Tibial artery (tissue), 4 donors: ENCODE data around the gene B3GAT3.

ENCODE experiments used
- DNase-seq, 2 donors: peaks; one replicate each; pipeline ENCODE4 v3.0.0-alpha.2; 2019
- H3K27ac ChIP-seq, 2 donors: fragments of 200-600 bp; sonication (generic) in 1 of 2; 1 replicate in 1 of 2; 2 replicates in 1 of 2; pipeline ENCODE4 v1.5.1; 2018 to 2019; ENCODE audit warnings: mild to moderate bottlenecking in 1 of 2
- H3K27me3 ChIP-seq, 2 donors: fragments of 200-600 bp; sonication (generic) in 1 of 2; one replicate each; pipeline versions ENCODE4 v1.5.1 to v1.6.0; 2016 to 2019
- H3K36me3 ChIP-seq, 3 donors: fragments of 200-600 bp; sonication (generic) in 2 of 3; one replicate each; pipeline ENCODE4 v1.5.1; 2016 to 2019; ENCODE audit warnings: mild to moderate bottlenecking in 2 of 3
- H3K4me1 ChIP-seq, 4 donors: fragments of 200-600 bp; sonication (generic) in 2 of 4; 1 replicate in 3 of 4; 2 replicates in 1 of 4; pipeline ENCODE4 v1.5.1; 2016 to 2019
- H3K4me3 ChIP-seq, 2 donors: fragments of 200-600 bp; sonication (generic) in 1 of 2; 1 replicate in 1 of 2; 2 replicates in 1 of 2; pipeline ENCODE4 v1.5.1; 2018 to 2019; ENCODE audit warnings: mild to moderate bottlenecking in 2 of 2
- H3K9me3 ChIP-seq, 3 donors: fragments of 200-600 bp; sonication (generic) in 1 of 3; one replicate each; pipeline ENCODE4 v1.5.1; 2016 to 2019
- intact Hi-C: fragments of 100-400 bp; cut with DNase I; formaldehyde crosslinking; loops from one replicate; pipeline ENCODE4 v1.15.0; 2023; ENCODE audit warnings: low total_unique reads
- TF ChIP-seq, protein P1 (sequence below), 2 experiments: fragments of 200-600 bp in 1 of 2; fragments of 450-650 bp in 1 of 2; IDR thresholded peaks; one replicate each; pipeline ENCODE4 v1.5.1; 2017 to 2019; ENCODE audit warnings: antibody characterized with exemption in 2 of 2, mild to moderate bottlenecking in 1 of 2, moderate library complexity in 1 of 2

The B3GAT3 gene

DNA sequence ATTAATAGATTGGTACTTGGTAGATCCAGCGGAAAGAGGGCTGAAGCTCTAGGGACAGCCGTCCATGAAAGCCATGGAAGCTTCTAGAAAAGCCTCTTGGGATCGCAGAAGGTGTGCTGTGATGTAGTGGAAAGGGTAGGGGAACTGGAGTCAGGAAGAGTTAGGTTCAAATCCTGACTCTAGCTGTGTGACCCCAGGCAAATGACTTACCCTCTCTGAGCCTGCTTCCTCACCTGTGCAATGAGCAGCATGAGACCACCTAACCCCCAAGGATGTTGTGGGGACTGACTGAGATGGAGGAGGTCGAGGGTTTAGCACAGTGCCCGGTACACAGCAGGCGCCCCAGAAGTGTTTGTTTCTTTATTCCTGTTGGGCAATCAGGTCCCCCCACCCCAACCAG, 11.4 kb downstream of the B3GAT3 start:
- no peak for DNase-seq
- Histone ChIP-seq H3K36me3 (peaks cover 19 to 63% (median 51%) of the 10 kb centered on the region in 3 donors), H3K9me3 (no peaks in the 10 kb centered on the region), H3K4me3 (no peak overlapping the region), H3K4me1 (peaks cover 0 to 33% (median 27%) of the 10 kb centered on the region in 4 donors), H3K27me3 (no peaks in the 10 kb centered on the region), H3K27ac (no peak overlapping the region)
- intact Hi-C loops = loop anchor here (10.0 kb wide), 1 partner anchor 94 kb away; the partner anchor contains the start of genes BSCL2 and GNG3
- TF ChIP-seq, protein P1, sequence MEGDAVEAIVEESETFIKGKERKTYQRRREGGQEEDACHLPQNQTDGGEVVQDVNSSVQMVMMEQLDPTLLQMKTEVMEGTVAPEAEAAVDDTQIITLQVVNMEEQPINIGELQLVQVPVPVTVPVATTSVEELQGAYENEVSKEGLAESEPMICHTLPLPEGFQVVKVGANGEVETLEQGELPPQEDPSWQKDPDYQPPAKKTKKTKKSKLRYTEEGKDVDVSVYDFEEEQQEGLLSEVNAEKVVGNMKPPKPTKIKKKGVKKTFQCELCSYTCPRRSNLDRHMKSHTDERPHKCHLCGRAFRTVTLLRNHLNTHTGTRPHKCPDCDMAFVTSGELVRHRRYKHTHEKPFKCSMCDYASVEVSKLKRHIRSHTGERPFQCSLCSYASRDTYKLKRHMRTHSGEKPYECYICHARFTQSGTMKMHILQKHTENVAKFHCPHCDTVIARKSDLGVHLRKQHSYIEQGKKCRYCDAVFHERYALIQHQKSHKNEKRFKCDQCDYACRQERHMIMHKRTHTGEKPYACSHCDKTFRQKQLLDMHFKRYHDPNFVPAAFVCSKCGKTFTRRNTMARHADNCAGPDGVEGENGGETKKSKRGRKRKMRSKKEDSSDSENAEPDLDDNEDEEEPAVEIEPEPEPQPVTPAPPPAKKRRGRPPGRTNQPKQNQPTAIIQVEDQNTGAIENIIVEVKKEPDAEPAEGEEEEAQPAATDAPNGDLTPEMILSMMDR (IDR thresholded peaks at IDR 0.05) = no peak

DNA sequence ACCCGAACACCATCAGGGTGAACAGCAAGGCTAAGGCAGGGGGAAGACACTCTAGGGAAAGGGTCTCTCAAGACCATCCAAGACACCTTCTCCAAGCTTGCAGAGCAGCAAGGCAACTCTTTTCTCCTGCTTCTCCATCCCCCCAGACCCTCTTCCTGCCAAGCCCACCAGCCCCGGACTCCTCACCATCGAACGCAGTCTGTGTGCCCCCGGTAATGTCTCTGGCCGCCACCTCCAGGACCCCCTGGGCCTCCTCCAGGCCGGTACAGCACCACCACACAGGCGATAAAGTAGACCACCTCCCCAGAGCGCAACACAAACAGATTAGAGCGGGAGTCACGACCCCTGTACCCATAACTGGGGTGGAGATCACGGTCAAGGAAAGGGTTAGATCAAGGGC, 13.0 kb downstream of the B3GAT3 start:
- Histone ChIP-seq H3K4me1 (peaks cover 0 to 34% (median 25%) of the 10 kb centered on the region in 4 donors), H3K27me3 (no peaks in the 10 kb centered on the region), H3K27ac (no peak overlapping the region), H3K36me3 (peaks cover 21 to 69% (median 56%) of the 10 kb centered on the region in 3 donors), H3K9me3 (no peaks in the 10 kb centered on the region), H3K4me3 (no peak overlapping the region)
- TF ChIP-seq, protein P1 (IDR thresholded peaks at IDR 0.05) = no peak
- intact Hi-C loops = no loop called here
- DNase-seq = no peak

DNA sequence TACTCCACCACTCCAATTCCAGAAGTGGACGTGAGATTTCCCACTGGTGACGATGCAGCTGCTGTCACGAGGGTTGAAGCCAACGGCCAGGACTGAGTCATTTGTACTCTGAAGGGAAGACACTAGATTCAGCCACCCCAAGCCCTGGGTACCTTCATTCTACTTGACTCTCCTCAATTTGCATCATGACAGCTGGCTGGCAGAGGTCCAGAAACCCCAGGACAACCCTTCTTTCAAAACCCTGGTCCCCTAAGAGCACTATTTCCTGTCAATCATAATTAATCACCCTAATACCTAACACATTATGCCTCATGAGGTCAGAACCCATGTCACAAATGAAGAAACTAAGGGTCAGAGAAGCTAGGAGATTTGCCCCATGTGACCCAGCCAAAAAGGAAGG, 14.1 kb downstream of the B3GAT3 start:
- intact Hi-C loops = no loop called here
- no peaks in the 10 kb centered on the region for H3K9me3 ChIP-seq
- DNase-seq = no peak
- H3K27me3 ChIP-seq = no peaks in the 10 kb centered on the region
- peaks cover 21 to 70% (median 56%) of the 10 kb centered on the region in 3 donors for H3K36me3 ChIP-seq
- peaks cover 0 to 35% (median 25%) of the 10 kb centered on the region in 4 donors for H3K4me1 ChIP-seq
- H3K27ac ChIP-seq = no peak overlapping the region
- TF ChIP-seq, protein P1 (IDR thresholded peaks at IDR 0.05) = no peak
- H3K4me3 ChIP-seq = no peak overlapping the region

DNA sequence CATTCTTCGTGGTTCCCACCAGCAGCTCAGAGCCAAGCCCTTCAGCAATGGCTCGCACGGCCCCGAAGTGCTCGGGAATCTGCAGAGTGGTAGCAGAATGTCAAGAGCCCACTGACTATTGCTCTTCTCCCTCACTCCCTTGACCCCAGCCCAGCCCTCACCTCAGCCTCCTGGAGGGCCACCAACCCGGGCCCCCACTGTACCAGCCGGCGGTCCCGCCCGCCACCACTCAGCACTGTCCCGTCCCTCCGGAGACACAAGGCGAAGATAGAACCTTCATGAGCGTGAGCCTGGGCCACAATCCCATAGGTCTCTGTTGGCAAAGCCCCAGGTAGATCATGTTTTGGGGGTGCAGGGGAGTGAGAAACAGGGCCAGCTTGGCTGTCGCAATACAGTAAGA, 15.9 kb downstream of the B3GAT3 start:
- Histone ChIP-seq H3K9me3 (no peaks in the 10 kb centered on the region), H3K27ac (no peak overlapping the region), H3K27me3 (no peaks in the 10 kb centered on the region), H3K36me3 (peaks cover 21 to 69% (median 55%) of the 10 kb centered on the region in 3 donors), H3K4me1 (peaks cover 0 to 28% (median 15%) of the 10 kb centered on the region in 4 donors), H3K4me3 (no peak overlapping the region)
- intact Hi-C loops = no loop called here
- TF ChIP-seq, protein P1 (IDR thresholded peaks at IDR 0.05) = no peak
- no peak for DNase-seq

DNA sequence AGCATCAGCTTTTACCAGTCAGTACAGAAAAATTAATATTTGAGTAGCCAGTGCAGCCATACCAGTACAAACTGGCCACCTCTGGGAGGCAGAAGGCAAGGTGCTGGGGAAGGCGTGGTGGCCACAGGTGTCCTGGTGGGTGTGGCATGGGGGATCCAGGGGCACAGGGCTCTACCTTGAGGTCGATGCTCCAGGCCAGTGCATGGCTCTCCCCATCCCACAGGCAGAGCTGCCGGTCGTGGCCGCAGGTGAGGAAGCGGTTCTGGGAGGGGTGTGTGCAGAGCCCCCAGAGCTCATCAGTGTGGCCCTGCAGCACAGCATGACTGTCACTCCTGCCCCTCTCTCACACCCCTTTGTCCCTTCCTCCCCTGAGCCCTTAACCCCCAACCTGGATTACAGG, 16.3 kb downstream of the B3GAT3 start:
- Histone ChIP-seq H3K4me1 (peaks cover 0 to 25% (median 13%) of the 10 kb centered on the region in 4 donors), H3K27me3 (no peaks in the 10 kb centered on the region), H3K9me3 (no peaks in the 10 kb centered on the region), H3K4me3 (no peak overlapping the region), H3K36me3 (peaks cover 21 to 65% (median 51%) of the 10 kb centered on the region in 3 donors), H3K27ac (no peak overlapping the region)
- no peak for DNase-seq
- intact Hi-C loops = no loop called here
- TF ChIP-seq, protein P1 (IDR thresholded peaks at IDR 0.05) = no peak
